MM.1S (cell line): Measurements from ENCODE around the gene CD300A.

Source experiments
- EZH2phosphoT487 ChIP-seq: fragments of 300-600 bp; sonication (generic); IDR thresholded peaks from 2 replicates; pipeline ENCODE4 v1.6.1; 2018; ENCODE audit warnings: antibody characterized with exemption, low read length
- TF ChIP-seq, protein P1 (sequence below): fragments of 300-600 bp; sonication (generic); IDR thresholded peaks from 2 replicates; pipeline ENCODE4 v1.5.1; 2016; ENCODE audit warnings: antibody characterized with exemption, low read length, mixed read lengths

DNA sequence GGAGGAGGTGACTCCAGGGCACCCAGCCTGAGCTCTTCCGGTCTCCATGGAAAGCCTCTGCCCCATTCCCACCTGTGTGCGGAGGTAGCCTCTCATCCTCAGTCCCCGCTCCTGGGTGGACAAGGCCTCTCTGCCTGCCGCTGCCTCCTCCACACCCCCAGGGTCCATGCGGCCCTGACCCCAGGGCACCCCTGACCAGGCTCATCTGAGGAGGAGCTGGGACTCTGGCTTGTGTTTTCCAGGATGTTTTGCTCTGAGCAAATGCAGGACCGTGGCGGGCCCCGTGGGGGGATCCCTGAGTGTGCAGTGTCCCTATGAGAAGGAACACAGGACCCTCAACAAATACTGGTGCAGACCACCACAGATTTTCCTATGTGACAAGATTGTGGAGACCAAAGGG lies 6.9 kb downstream of the CD300A start:
- TF ChIP-seq, protein P1, sequence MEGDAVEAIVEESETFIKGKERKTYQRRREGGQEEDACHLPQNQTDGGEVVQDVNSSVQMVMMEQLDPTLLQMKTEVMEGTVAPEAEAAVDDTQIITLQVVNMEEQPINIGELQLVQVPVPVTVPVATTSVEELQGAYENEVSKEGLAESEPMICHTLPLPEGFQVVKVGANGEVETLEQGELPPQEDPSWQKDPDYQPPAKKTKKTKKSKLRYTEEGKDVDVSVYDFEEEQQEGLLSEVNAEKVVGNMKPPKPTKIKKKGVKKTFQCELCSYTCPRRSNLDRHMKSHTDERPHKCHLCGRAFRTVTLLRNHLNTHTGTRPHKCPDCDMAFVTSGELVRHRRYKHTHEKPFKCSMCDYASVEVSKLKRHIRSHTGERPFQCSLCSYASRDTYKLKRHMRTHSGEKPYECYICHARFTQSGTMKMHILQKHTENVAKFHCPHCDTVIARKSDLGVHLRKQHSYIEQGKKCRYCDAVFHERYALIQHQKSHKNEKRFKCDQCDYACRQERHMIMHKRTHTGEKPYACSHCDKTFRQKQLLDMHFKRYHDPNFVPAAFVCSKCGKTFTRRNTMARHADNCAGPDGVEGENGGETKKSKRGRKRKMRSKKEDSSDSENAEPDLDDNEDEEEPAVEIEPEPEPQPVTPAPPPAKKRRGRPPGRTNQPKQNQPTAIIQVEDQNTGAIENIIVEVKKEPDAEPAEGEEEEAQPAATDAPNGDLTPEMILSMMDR: no peak
- no peak for TF ChIP-seq EZH2phosphoT487
